Astrocyte of the spinal cord (primary cell): ENCODE measurements around the gene APLP2.

Experiments
- DNase-seq: peaks from one replicate; pipeline ENCODE4 v3.0.0; 2011; ENCODE audit warnings: low read depth, low spot score
- H3K4me3 ChIP-seq: 2 replicates; pipeline ENCODE4 v1.5.1; 2011; ENCODE audit warnings: low read depth, mild to moderate bottlenecking, low read length, moderate library complexity
- in situ Hi-C: cut with HindIII; loops from 2 replicates; pipeline ENCODE4 v1.10.0; 2017; ENCODE audit warnings: low sequenced_read_pairs
- TF ChIP-seq, protein P1 (sequence below): IDR thresholded peaks from 2 replicates; pipeline ENCODE4 v1.5.1; 2012; ENCODE audit warnings: low read depth, mild to moderate bottlenecking, low read length, inconsistent platforms

Gene APLP2

DNA sequence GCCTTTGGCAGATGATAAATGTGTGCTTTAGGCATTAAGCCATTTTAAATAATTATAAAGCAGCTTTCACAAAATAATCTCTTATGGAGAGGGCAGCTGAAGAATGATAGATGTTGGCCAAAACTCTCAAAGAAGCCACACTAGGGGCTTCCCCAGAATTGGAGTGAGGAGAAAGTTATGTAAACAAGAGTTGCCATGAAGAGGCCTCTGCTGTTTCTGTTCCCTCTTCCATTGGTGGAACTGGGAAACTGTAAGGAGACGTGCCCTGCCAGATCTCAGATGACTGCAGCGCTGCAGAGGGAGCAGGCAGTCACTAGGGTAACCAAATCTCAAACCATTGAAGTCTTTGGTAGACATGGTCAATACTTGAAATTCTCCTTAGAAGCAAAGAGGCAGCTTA, 19.4 kb upstream of the APLP2 start:
- in situ Hi-C loops: no loop called here
- no peak overlapping the region for H3K4me3 ChIP-seq
- TF ChIP-seq, protein P1, sequence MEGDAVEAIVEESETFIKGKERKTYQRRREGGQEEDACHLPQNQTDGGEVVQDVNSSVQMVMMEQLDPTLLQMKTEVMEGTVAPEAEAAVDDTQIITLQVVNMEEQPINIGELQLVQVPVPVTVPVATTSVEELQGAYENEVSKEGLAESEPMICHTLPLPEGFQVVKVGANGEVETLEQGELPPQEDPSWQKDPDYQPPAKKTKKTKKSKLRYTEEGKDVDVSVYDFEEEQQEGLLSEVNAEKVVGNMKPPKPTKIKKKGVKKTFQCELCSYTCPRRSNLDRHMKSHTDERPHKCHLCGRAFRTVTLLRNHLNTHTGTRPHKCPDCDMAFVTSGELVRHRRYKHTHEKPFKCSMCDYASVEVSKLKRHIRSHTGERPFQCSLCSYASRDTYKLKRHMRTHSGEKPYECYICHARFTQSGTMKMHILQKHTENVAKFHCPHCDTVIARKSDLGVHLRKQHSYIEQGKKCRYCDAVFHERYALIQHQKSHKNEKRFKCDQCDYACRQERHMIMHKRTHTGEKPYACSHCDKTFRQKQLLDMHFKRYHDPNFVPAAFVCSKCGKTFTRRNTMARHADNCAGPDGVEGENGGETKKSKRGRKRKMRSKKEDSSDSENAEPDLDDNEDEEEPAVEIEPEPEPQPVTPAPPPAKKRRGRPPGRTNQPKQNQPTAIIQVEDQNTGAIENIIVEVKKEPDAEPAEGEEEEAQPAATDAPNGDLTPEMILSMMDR: no peak
- DNase-seq: no peak

DNA sequence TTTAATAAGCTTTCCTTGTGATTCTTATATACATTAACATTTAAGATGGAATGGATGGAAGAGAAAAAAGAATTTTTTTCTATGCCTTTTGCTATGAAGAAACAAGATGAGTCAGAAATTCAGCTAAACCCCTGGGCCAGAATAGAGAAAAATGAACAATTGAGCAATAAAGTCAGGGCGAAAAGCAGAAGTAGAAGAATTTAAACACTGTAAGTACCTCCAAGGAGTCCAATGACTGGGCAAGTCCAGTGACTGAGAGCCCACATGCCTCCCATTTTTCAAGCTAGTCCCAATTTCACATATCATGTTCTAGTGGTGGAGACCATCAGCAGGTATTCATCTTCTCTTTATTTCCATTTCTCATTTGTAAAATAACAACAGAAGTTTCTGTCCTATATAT, 18.6 kb upstream of the APLP2 start:
- in situ Hi-C loops: no loop called here
- no peak for DNase-seq
- no peak overlapping the region for H3K4me3 ChIP-seq
- TF ChIP-seq, protein P1: no peak

DNA sequence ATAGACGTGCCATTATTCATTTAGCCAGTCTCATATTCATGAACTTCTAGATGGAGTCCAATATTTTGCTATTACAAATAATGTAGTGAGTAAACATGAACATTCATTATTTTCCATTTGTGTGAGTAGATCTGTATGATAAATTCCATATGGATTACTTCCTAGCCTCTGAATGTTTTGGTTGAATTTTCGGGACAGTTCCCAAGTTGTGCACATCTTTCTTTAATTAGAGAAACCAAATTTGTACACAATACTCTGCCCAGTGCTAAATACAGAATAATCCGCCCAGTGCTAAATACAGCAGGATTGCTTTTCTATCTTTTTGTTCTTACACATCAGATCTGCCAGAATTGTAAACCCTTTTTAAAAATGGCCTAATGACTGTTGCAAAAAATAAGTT, 17.1 kb upstream of the APLP2 start:
- in situ Hi-C loops: no loop called here
- no peak overlapping the region for H3K4me3 ChIP-seq
- TF ChIP-seq, protein P1: no peak
- DNase-seq: no peak

DNA sequence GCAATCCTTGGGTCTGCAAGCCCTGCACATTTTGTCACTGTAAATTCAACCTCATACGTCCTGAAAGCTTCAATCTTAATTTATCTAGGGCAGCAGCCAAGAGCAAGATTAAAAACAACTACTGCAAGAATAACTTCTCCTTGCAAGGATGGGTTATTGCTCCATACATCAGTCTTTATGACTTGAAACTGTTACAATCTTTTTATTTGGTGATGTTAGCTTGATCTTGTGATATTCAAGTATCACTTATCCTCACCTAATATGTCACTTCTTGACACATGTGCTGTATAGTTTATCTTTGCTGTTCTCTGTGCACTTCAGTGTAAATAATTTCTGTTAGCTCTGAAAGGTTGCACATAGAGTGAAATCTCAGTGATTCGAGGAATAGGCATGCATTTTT, 14.7 kb upstream of the APLP2 start:
- DNase-seq: peak; percentile 17

DNA sequence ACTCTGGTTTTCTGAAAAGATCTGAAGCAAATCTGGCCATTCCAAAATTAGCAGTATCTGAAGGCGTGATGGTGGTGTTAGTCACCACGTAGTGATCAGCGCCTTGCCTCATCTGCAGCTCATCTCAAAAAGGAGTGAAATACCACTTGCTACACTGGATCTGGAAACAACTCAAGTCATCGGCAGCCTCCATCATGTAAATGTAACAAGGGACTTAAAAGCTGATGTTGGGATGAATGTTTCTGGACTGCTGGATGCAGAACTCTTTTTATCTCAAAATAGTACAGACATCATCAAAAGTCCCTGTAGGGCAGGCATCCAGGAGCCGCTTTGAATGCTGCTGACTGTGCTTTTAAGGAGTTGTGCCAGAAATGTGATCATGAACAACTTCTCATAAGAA, 14.1 kb upstream of the APLP2 start:
- no peak overlapping the region for H3K4me3 ChIP-seq
- in situ Hi-C loops: no loop called here
- peak; percentile 42 for DNase-seq
- TF ChIP-seq, protein P1: no peak

More for the DNA sequence above, 14.7 kb upstream of the APLP2 start:
- no peak overlapping the region for H3K4me3 ChIP-seq
- TF ChIP-seq, protein P1: no peak
- in situ Hi-C loops: no loop called here

DNA sequence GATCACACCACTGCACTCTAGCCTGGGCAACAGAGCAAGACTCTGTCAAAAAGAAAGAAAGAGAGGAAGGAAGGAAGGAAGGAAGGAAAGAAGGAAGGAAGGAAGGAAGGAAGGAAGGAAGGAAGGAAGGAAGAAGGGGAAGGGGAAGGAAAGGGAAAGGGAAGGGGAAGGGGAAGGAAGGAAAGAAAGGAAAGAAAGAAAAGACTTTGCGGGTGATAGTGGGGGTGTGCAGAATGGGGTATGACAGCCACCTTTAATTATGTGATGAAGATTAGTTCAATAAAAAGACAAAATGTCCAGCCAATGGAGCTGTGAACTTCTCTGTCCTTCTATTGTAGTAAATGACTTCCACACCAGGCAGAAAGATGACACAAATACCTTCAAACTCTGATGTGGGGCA, 8.7 kb upstream of the APLP2 start:
- H3K4me3 ChIP-seq: no peak overlapping the region
- no peak for DNase-seq
- TF ChIP-seq, protein P1: no peak
- in situ Hi-C loops: no loop called here

DNA sequence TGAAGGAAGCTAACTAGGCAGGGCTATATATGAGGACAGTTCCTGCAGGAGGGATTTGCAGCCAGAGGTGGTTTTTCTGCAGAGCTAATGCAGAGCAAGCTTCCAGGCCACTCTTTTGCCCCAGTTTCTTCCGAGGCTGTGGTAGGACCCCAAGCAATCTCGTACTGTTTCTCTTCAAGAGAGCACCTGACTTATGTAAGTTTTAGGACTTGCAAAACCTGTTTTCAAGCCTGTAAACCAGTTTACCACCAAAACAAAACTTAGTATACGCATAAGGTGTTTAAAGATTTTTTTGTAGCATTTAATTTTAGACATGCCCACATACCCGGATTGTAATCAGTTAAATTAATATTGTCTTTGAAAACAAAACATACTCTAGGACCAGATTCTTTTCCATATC, 7.7 kb upstream of the APLP2 start:
- H3K4me3 ChIP-seq: no peak overlapping the region
- no peak for DNase-seq
- TF ChIP-seq, protein P1: no peak
- in situ Hi-C loops: no loop called here
